Inflammatory macrophage (primary cell): Measurements from ENCODE around the gene PLCH1.
A peak's percentile ranks its signal among the peaks of the same experiment; 100 is the strongest.

ENCODE experiments used
- DNase-seq, 2 donors: peaks; one replicate each; pipeline ENCODE4 v3.0.0-alpha.2; 2020 to 2022

Gene PLCH1

GRCh38 chr3:155683344-155683720, 61.5 kb downstream of the PLCH1 start:
- no peak for DNase-seq

GRCh38 chr3:155682426-155683343, 62.2 kb downstream of the PLCH1 start:
- DNase-seq = no peak

GRCh38 chr3:155676252-155676981, 68.5 kb downstream of the PLCH1 start:
- no peak for DNase-seq

GRCh38 chr3:155675094-155675493, 69.8 kb downstream of the PLCH1 start:
- DNase-seq = no peak

GRCh38 chr3:155673421-155673820, 71.5 kb downstream of the PLCH1 start:
- no peak for DNase-seq

- no peak for DNase-seq
Measured at GRCh38 chr3:155670335-155670734, 74.5 kb downstream of the PLCH1 start.

- DNase-seq = no peak
Measured at GRCh38 chr3:155667988-155668387, 76.9 kb downstream of the PLCH1 start.

GRCh38 chr3:155664925-155665695, 79.8 kb downstream of the PLCH1 start:
- peak; percentile 56 to 63 for DNase-seq

GRCh38 chr3:155663467-155664212, 81.2 kb downstream of the PLCH1 start:
- DNase-seq = no peak

GRCh38 chr3:155661760-155662159, 83.1 kb downstream of the PLCH1 start:
- DNase-seq = no peak

GRCh38 chr3:155661042-155661441, 83.8 kb downstream of the PLCH1 start:
- DNase-seq = no peak

- DNase-seq = no peak
Measured at GRCh38 chr3:155658671-155659261, 86.1 kb downstream of the PLCH1 start.

GRCh38 chr3:155658006-155658405, 86.9 kb downstream of the PLCH1 start:
- DNase-seq = no peak

- no peak for DNase-seq
Measured at GRCh38 chr3:155657161-155657560, 87.7 kb downstream of the PLCH1 start.

GRCh38 chr3:155656466-155656865, 88.4 kb downstream of the PLCH1 start:
- no peak for DNase-seq

- DNase-seq = no peak
Measured at GRCh38 chr3:155651489-155652218, 93.2 kb downstream of the PLCH1 start.

- DNase-seq = no peak
Measured at GRCh38 chr3:155648013-155648591, 96.8 kb downstream of the PLCH1 start.

GRCh38 chr3:155647206-155647605, 97.7 kb downstream of the PLCH1 start:
- DNase-seq = no peak

GRCh38 chr3:155646669-155647068, 98.2 kb downstream of the PLCH1 start:
- DNase-seq = no peak

GRCh38 chr3:155646128-155646527, 98.7 kb downstream of the PLCH1 start:
- DNase-seq = peak; percentile 15 to 28
